NOMO-1 treated with dmso at 0.1 percent for 144 hours (cell line): ENCODE data around the gene IRF2.

Experiments used
- DNase-seq: peaks from one replicate; lab custom pipeline; 2025; ENCODE audit not compliant: unreplicated experiment; lab: John Stamatoyannopoulos, UW

IRF2 gene

GRCh38 chr4:184370711-184371389, 103.5 kb downstream of the IRF2 start:
- DNase-seq, result no peak

- DNase-seq, result no peak
Measured at GRCh38 chr4:184369871-184370270, 104.5 kb downstream of the IRF2 start.

DNA sequence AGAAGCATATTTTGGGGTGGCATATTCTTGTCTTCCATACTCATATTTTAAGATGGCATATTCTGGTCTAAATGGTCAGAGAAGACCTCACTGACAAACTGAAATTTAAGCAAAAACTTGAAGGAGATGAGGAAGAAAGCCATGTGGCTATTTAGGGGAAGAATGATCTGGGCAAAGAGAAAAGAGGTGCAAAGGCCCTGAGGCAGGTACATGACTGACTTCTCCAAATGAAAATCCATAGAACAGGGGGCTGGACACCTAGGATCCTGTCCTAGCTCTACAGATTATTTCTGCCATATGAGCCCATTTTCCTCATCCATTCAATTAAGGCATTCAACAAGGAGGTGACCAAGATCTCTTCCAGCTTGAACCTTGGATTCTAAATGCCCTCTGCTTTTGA, 105.6 kb downstream of the IRF2 start:
- DNase-seq, result no peak

- DNase-seq, result no peak
Measured at GRCh38 chr4:184368290-184368689, 106.1 kb downstream of the IRF2 start.

DNA sequence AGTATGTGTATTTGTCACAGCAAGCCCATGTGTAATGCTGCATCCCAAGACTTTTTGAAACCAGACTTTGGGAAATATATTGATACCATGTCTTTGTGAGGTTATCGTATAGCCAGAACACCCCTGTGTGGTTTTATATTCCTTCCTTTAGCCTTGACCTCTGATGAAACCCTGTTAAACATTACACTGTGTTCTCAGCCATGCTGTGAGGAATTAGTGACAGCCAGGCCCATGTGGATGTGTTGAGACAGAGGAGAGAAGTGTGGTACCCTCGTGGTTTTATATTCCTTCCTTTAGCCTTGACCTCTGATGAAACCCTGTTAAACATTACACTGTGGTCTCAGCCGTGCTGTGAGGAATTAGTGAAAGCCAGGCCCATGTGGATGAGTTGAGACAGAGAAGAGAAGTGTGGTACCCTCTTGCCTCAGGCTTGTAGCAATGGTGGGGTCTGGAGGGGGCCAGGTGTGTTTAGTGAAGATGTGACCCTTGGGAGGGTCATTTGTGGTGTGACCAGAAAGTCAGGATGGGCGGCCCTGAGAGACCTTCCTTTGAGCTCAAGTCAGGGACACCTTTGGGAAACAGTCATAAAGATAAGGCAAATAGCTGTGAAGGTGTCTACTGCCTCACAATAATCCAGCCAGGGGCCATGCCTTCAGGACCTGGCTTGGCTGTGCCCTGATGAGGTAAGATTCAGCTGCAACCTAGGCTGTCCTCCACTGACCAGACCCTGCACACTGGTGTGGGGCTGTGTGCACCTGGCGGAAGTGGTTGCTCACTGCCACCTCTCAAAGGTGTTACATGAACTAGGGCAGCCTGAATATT, 110.0 kb downstream of the IRF2 start:
- no peak for DNase-seq

GRCh38 chr4:184363258-184363657, 111.1 kb downstream of the IRF2 start:
- DNase-seq, result no peak

DNA sequence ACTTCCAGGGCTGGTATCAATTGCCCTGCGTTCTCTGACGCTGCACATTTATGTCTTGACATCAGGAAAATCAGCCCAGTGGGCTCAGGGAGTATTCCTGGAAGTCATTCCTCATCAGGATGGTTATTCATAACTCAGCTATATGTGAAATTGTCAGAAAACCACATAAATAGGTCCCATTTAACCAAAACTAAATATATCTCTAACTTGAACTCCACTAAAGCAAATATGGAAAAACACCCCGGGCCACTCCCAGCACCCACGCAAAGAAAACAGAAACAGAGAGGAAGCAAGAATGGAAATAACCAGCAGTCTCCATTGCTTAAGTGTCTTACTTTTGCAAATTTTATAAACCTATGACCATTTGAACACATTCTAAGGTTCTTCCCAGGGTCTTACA, 112.0 kb downstream of the IRF2 start:
- no peak for DNase-seq

- no peak for DNase-seq
Measured at GRCh38 chr4:184361443-184361842, 112.9 kb downstream of the IRF2 start.

DNA sequence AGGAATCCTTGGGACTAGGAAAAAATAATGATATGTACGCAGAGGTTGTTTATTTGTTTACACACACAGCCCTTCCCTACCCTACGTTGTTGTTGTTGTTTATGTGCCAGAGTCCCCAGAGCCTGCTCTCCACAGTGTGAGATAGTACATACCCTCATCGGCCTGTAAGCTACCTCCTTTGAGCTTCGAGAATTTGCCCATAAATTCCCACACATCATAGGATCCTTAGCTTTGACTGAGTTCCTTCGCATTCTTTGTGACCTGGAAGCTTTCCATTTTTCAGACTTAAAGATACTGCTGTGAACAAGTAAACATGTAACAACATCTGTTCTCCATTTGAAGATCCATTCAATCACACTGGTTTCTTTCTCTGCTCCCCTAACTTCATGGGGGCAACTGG, 114.5 kb downstream of the IRF2 start:
- DNase-seq, result no peak

- no peak for DNase-seq
Measured at GRCh38 chr4:184358521-184359232, 115.7 kb downstream of the IRF2 start.

DNA sequence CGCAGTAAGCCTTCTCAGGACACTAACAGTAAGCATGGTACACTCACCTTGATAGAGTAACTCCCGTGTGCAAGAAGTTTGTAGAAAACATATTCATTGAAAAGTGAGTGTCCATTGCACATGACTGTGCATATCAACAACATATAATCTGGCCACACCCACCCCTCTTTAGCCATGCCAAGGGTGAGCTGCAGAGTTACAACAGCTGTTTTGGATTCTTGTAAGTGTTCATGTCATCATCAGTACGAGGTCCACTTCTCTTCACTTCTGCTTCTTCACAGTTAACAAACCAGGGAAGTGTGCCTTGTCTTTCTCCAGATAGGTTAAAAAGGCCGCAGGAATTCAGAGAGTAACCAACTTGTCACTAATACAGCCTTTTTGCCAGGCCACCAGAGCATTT, 116.6 kb downstream of the IRF2 start:
- no peak for DNase-seq

- DNase-seq, result no peak
Measured at GRCh38 chr4:184357165-184357564, 117.2 kb downstream of the IRF2 start.

DNA sequence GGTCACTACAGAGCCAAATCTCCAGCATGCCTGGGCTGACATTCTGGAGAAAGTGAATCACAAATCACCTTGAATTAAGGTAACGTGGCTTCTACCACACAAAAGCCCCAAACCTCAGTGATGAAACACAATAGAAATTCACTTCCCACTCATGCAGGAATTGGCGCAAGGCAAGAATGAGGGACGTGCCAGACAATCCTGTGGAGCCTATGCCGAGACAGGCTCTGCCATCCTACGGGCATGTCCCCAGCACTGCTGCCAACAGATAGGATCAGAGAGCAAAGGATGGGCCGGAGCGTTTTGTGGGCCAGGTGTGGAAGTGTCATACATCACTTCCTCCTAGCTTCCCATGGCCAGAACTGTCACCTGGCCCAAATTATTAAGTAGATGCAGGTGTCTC, 118.0 kb downstream of the IRF2 start:
- no peak for DNase-seq

DNA sequence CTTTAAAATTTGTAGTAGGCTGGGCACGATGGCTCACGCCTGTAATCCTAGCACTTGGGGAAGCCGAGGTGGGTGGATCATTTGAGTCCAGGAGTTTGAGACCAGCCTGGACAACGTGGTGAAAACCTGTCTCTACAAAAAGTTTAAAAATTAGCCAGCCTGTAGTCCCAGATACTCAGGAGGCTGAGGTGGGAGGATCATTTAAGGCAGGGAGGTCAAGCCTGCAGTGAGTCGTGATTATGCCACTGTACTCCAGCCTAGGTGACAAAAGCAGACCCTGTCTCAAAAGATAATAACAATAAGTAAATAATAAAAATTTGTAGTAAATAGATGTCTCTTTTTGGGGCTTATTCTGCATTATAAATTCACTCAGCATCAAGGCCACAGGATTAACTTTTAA, 118.5 kb downstream of the IRF2 start:
- no peak for DNase-seq

- DNase-seq, result peak; percentile 88
Measured at GRCh38 chr4:184355111-184355604, 119.2 kb downstream of the IRF2 start.

DNA sequence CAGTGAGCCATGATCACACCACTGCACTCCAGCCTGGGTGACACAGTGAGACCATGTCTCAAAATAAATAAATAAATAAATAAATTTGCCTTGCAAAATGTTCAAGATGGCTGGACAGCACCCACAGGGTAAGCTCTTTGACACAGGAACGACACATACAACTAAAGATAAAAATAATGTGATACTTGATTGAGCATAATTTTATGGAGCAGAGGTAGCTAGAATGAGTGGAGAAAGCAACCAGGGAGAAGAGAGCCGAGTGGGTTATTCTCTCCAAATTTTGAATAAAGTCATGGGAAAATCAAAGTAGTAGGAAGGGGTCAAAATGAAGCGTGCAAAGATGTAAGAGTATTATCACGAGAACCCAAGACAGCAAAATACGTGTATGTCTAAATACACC, 121.5 kb downstream of the IRF2 start:
- no peak for DNase-seq

GRCh38 chr4:184351560-184352451, 122.5 kb downstream of the IRF2 start:
- DNase-seq, result no peak

DNA sequence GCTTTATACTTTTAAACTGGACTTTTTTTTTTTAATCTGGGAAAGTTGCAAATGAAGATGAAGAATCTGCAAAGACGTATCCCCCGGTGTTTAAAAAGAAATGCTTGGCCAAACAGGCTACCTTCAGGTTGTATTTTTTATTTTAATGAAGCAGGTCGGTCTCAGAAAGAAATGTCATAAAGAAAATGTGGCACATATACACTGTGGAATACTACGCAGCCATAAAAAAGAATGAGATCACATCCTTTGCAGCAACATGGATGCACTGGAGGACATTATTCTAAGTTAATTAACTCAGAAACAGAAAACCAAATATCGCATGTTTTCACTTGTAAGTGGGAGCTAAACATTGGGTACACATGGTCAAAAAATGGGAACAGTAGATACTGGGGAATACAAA, 123.4 kb downstream of the IRF2 start:
- DNase-seq, result no peak

- no peak for DNase-seq
Measured at GRCh38 chr4:184350213-184350817, 124.0 kb downstream of the IRF2 start.

GRCh38 chr4:184349283-184350039, 124.9 kb downstream of the IRF2 start:
- no peak for DNase-seq
